GM18520 (cell line): ENCODE measurements around the gene AKR1B15.
"Not testable (repeated sequence)": the region's sequence is repeated elsewhere in the genome, so short reads cannot be mapped to it uniquely, and the experiment has no call there.

Experiments
- ATAC-seq: cut with Tn5 transposase; IDR thresholded peaks from one replicate; pipeline ENCODE4 v1.9.1; 2021; ENCODE audit not compliant: unreplicated experiment

Gene AKR1B15

DNA sequence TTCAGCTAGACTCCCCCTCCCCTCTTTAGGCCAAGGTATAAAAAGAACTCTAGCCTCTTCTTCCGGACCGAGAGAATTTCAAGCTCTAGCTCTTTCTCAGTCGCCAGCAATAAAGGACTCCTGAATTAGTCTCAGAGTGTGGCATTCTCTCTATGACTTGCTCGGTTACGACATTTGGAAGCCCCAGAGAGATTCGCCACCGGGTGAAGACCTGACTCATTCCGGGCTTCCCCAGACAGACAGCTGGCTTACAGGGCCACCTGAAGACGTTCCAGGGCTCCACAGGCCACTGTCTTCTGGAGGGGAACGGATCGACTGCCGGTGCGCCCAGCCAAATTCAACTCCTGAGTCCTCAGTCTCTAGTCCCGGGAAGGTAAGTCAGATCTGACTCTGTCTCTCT, at the start of gene AKR1B15:
Gene AKR1B15, plus strand, starts transcription at position 234 of the 400 bp plus-strand sequence. CDS start 15,510 bp downstream, outside the sequence.
- peak; percentile 92 for ATAC-seq

DNA sequence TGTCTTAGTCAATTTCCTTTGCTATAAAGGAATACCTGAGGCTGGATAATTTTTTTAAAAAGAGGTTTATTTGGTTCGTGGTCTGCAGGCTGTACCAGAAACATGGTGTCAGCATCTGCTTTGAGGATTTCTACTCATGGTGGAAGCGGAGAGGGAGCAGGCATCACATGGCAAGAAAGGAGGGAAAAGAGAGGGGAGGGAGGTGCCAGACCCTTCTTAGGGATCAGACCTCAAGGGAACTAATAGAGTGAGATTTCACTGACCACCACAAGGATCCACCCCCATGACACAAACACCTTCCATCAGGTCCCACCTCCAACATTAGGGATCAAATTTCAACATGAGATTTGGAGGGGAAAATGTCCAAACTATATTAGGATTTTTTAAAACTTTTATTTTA, 48.5 kb upstream of the AKR1B15 start:
- ATAC-seq = no peak

DNA sequence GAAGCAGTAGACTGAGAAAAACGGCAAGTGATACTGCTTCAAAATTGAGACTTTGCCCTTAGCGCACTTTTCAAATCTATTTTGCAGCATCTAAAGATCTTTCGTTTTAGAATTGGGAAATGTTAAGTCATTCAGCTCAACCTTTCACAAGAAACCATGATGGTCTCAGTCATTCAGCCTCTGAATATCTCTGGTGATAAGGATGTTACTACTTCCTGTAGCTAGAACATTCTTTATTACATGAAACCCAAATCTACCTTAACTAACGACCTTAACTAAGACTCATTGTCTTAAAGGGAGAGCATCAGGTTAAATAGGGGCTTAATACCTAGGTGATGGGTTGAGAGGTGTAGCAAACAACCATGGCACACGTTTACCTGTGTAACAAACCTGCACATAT, 47.9 kb upstream of the AKR1B15 start:
- ATAC-seq = no peak

DNA sequence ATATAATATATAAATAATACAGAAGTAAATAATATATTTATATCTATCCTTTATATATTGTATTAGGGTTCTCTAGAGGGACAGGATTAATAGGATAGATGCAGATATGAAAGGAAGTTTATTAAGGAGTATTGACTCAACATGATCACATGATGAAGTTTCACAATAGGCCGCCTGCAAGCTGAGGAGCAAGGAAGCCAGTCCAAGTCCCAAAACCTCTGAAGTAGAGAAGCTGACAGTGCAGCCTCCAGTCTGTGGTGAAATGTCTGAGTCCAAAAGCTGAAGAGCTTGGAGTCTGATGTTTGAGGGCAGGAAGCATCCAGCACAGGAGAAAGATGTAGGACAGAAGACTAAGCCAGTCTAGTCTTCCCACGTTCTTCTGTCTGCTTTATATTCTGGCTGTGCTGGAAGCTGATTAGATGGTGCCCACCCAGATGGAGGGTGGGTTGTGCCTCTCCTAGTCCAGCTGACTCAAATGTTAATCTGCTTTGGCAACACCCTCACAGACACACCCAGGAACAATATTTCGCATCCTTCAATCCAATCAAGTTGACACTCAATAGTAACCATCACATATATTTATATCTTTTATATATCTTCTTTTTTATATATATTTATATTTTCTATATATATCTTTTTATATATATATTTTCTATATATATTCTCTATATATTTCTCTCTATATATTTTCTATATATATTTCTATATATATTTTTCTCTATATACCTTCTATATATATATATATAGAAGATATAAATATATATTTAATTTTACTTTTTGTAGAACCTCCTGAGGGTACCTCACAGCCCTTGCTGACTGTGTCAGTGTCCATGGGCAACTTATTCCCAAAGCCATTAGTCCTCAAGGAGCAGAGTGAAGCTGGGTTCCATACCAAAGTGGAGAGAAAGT, 46.2 kb upstream of the AKR1B15 start:
- no peak for ATAC-seq

DNA sequence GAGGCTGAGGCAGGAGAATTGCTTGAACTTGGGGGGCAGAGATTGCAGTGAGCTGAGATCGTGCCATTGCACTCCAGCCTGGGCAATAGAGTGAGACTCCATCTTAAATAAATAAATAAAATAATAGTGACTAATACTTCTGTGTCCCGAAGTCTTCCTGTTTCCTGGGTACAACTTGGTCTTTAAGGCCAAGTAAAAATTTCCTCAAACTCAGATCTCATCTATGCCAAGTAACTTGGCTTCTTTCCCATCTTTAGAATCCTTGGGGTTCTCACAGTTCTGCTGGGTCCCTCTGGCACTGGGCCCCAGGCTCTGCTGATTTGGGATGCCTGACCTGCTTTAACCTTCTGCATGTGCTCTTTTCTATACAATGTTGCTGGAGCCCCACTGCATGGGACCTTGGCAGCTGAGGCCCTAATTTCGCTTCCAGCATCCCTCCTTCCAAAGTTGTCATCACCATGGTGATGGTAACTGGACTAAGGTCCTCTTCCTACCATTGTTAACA, 44.2 kb upstream of the AKR1B15 start:
- ATAC-seq = no peak

DNA sequence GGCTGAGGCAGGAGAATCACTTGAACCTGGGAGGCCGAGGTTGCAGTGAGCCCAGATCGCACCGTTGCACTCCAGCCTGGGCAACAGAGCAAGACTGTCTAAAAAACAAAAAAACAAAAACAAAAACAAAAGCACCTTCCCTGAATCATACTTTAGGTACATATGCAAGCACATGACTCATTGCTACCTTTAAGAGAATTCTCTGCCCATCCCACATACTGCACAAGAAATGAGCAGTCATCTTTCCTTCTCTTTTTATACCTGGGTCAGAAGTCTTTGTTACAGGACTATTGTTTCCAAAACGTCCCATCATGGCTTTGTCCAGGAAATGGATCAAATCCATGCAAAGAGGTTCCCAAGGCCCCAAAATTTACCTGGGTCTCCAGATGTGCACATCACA, 43.1 kb upstream of the AKR1B15 start:
- no peak for ATAC-seq

DNA sequence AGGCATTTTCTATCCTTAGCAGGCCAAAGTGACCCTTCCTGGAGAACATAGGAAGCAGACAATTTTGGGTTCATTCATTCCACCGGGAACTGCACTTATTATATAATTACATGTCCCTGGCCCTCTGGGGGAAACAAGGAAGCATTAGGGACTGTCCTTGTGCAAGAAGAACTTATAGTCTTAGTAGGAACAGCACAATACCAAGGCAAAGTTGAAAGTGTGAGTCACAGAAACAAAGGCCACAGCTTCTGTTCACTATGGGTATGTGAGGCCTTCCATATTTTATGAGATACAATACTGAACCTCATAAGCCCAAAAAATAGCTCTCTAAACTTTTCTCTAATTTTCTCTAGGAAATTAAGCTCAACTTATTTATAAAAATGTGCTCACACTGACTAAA, 39.9 kb upstream of the AKR1B15 start:
- no peak for ATAC-seq

DNA sequence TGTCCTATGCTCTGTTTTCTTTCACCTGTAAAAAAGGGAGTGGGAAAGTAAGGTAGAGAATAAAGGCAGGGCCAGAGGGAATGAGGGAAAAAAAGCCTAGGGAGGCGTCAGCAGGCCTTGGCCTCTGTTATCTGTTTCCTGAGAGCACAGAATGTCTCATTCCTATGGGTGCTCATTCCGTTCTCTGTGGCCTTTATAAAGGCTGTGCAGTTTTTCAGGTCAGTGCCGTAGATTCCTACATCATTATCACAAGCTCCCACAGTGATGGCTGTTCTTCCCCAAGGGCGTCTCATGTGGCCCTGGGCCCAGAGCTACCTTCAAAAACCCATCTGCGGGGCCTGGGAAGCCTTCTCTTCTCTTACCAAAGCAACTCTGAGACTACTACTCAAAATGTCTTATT, 38.3 kb upstream of the AKR1B15 start:
- no peak for ATAC-seq

DNA sequence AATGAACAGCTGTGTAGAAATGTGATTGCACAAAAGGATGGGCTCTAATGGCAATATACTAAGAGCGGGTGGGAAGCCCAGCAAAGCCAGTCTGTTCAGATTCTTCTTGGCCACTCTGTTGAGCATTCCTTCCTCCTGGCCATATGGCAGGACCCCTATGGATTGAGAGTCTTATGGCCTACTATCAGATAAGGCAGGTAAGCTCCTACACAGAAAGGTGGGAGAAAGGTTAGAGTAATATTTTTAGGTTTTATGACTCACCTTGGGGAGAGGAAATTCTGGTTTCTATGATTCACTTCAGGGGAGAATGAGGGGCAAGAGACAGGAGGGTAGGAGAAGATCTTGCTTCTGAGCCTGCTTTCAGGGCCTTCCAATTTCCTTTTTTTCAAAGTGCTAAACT, 36.6 kb upstream of the AKR1B15 start:
- no peak for ATAC-seq

DNA sequence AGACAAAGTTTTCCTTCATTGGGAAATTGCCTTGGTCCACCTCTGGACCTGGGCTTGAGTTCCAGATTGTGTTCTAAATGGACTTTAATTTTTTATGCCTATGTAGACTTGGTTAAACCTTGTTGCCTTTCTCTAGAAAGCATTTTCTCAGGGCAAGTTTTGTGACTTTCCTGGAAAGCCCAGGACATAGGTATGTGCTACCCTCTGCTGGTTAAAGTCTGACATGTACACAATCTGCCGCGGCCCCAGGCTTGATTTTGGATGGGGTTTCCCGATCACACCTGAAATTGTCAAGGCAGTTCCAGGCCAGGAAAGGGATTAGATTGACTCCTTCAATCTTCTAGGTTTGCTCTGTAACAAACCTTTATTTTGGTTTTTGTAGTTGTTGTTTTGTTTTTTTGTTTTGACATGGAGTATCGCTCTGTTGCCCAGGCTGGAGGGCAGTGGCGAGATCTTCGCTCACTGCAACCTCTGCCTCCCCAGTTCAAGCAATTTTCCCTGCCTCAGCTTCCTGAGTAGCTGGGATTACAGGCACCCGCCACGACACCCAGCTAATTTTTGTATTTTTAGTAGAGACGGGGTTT, 35.6 kb upstream of the AKR1B15 start:
- no peak for ATAC-seq

DNA sequence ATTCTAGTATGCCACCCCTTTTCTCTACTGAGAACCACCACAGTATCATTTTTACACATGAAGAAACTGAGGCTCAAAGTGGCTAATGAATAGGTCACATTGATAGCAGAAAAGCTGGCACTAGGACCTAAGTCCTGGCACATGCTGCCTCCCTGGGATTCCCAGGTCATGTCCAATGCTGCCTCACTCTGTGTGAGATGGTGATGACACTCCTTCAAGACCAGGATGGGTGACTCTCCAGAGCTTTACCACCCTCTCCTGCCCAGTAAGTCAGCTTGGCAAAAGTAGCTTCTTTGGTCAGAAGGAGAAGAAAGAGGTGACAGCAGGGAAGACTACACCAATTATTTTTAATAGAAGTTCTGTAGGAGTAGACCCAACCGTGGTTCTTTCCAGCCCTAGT, 34.8 kb upstream of the AKR1B15 start:
- ATAC-seq = no peak

DNA sequence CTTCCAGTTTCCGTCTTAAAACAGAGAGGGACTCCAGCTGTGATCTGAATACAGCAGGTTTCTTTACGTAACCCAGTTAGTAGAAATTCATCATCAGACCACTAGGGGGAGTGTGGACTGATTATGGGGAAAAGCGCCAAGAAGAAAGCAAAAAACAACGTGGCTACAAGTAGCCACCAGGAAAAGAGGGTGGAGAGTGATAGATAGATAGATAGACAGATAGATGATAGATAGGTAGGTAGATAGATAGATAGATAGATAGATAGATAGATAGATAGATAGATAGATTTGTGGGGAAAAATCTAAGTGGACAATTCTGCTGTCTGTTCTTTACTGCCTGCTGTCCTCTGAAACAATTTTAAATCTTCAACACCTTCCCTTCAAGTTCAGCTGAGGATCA, 34.2 kb upstream of the AKR1B15 start:
- no peak for ATAC-seq

DNA sequence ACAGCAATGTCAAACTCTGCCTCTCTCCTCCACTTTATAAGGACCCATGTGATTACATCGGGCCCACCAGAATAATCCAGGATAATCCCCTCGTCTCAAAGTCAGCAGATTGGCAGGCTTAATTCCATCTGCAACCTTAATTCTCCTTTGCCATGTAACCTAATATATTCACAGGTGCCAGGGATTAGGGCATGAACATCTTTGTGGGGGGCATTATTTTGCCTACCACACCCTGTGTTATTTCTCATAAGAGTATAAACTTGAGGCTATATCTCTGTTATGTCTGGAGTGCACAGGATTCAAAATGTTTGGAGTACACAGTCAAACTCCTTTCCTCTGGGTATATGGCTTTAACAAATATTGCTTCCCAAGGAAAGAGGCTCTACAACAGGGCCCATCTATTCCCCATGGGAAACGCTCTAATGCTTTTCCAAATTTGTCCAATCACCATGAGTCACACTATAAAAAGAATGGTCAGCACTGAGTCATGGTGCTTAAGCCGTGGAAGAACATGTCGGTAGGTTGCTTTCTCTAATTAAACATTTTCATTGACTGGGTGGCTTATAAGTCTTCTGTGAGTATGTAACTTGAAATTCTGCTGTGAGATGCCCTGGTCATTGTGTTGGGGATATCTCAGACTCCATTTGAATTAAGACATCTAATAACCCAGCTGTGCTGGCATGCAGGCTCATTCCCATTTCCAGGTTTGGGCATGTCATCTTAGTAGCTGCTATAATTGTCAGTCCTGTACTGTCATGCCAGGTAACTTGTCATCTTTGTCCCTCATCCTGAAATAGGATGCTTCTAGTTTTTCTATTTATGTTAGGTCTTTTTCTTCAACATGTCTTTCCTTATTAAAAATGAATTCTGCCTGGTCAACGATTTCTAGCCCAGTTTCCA, 33.1 kb upstream of the AKR1B15 start:
- no peak for ATAC-seq

DNA sequence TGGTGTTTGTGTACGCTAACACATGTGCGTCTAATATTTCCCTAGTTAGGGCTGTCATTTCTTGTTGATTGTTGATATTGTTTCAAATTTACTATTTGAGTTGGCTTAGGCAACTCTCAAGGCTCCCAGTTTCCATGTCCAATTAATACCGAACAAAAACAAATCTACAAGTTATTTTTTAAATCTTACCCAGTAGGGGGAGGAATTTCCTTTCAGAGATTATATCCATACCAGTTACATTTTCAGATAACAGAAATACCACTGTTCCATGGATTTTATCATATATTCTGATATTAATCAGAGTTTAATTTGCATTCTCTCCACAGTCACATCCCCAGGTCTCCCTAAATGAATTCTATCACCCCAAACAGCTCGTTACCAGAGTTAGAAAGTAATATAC, 28.8 kb upstream of the AKR1B15 start:
- no peak for ATAC-seq

DNA sequence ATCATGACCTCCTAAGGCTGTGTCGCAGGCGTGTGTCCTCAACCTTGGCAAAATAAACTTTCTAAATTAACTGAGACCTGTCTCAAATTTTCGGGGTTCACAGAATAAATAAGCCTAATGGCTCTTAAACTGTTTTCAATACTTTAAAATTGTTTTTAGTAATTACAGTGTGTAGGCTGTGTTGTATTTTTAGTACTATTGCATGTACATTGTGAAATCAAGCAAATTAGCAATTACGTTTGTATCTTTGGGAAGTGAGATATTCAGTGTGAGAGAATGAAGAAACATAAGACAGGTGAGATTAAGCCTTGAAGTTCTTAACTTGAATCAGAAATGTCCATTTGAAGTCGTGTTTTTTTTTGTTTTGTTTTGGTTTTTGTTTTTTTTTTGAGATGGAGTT, 26.3 kb upstream of the AKR1B15 start:
- ATAC-seq = no peak

DNA sequence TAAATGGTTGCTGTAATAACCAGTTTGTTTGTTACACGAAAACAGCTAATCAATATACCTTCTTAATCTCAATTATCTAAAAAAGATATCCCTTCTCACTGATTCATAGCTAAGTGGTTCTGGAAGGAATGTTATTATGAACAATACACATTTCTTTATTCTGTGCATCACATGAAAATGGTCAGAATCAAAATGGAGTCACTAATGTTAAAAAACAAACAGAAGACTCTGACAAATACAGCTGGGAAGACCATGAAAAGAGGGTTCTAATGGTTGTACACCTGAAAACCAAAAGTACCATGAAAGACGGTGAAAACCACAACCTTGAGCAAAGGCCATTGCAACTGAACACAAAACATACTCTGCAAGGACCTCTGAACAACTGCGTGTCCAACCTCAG, 23.5 kb upstream of the AKR1B15 start:
- ATAC-seq = not testable (repeated sequence)

DNA sequence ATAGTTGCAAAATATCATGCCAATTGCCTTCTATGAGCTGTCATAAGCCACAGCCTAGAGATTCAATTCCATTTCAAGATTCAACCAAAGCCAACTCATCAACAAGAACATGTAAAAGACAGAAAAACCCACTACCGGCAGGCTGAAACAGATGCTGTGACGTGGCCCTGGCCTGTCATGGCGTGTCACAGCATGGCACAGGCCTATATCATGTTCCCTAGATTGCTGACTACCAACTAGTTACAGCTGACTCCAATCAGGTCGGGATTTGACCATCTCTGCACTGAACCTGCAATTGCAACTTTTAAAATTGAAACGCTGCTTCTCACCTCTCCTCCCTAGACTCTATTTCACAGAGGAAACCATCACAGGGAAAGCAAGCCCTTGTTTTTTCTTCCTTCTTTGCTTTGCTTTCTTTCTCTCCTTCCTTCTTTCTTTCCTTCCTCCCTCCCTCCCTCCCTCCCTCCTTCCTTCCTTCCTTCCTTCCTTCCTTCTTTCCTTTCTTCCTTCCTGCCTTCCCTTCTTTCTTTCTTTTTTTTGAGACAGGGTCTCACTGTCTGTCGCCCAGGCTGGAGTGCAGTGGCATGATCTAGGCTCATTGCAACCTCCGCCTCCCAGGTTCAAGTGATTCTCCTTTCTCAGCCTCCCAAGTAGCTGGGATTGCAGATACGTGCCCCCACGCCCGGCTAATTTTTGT, 22.2 kb upstream of the AKR1B15 start:
- ATAC-seq = not testable (repeated sequence)

DNA sequence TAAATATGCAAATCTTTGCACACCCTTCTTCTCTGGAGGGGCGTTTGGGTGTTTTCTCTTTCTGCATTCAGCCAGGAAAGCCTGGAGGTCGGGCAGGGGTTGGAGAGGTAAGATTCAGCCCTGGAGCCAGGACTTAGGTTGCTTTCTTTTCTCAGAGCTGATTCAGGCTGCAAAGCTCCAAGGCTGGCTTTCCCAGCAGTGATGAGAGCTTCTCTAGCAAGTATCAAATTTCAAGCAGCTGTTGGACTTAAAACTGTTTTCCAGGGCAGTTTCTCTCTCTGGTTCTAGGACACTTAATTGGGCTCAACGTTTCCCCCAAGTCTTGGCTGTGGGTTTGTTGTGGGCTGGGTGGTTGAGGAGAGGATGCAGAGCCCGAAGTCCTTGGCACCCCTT, 20.9 kb upstream of the AKR1B15 start:
- no peak for ATAC-seq

DNA sequence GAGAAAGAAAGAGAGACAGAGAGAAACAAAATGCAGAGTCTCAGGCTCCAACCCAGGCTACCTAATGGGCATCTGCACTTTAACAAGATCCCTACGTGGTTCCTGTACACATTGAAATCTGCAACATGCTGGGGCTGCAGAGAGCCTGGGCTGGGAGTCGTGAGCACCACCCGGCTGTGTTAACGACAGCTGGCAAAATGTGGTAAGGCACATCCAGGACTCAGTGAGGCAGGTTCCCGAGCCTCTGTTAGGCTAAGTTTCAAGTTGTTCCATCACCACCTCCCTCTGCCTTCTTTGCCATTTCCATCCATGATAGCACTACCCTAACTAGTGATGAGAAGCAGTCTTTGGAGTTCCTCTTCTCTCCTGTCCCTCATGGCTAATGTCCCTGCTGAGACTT, 20.2 kb upstream of the AKR1B15 start:
- ATAC-seq = no peak

DNA sequence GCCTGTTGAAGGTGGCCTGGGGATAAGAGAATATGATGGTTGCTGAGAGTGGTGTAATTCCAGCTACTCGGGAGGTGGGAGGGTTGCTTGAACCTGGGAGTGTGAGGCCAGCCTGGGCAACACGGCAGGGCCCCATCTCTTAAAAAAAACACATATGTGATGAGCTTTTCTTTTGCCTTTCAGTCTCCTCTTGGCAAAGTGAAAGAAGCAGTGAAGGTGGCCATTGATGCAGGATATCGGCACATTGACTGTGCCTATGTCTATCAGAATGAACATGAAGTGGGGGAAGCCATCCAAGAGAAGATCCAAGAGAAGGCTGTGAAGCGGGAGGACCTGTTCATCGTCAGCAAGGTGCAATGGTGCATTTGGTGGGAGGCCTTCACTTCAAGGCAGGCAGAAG, 18.4 kb upstream of the AKR1B15 start:
- ATAC-seq = no peak
